Measurements from ENCODE around the gene TMEFF2. TPM values are rescaled to one million over a fixed set of nuclear protein-coding genes. Genes with fewer than 3 reads are reported as not detected.

Gene TMEFF2
- total and polyA plus RNA-seq, 2 of the 8 experiments (the other 6 are each of a cell fraction or from before 2014, with no cell fraction given), result 0.91 to 3.7 TPM

DNA sequence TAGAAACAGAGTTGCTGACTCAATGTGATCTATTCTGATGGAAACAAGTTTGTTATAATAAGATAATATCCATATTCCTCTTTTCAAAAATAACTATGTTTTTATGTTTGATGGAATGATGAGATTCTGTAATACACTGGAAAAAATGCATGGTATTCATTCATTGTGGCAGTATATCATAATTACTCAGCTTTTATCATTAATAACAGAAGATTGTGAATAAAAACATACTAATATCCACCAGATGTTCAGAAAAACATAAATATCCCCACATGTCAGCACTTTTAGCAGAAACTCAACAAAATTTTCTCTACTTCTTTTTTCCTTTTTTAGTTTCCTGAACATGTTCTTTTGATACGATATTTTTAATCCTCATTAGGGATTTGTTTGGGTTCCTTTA, 217.0 kb downstream of the TMEFF2 start:
- Histone ChIP-seq H4K8ac (ENCODE audit: extremely low read depth, insufficient read depth, low read length) (no peak overlapping the region), H2AFZ (ENCODE audit: low read length) (no peak overlapping the region), H3K4ac (replicated peaks; ENCODE audit: insufficient read length, low read depth, low read length) (no peak overlapping the region), H3K9ac (replicated peaks in 1 of 4; ENCODE audit: extremely low read depth in 1 of 4, low read depth in 3 of 4, low read length in 3 of 4) (no peak overlapping the region), H2BK5ac (ENCODE audit: low read depth, low read length) (no peak overlapping the region), H3K56ac (replicated peaks; ENCODE audit: insufficient read length, low read depth, low read length) (no peak overlapping the region), H3K4me1 (replicated peaks in 1 of 4; ENCODE audit: control insufficient read depth in 3 of 4, insufficient read depth in 4 of 4, low read length in 3 of 4) (peaks cover 0 to 13% (median 2%) of the 10 kb centered on the region in 4 experiments; a peak in 1 of 7 replicates), H4K5ac (ENCODE audit: insufficient read length, low read depth, low read length) (no peak overlapping the region), H3K79me1 (ENCODE audit: low read depth, low read length) (no peaks in the 10 kb centered on the region), H3K9me3 (ENCODE audit: insufficient read depth in 2 of 2, low read depth in 1 of 2, low read length in 1 of 2) (no peaks in the 10 kb centered on the region), H3K79me2 (ENCODE audit: control insufficient read depth in 1 of 2, insufficient read depth in 2 of 2, low read length in 2 of 2) (no peaks in the 10 kb centered on the region), H3K27me3 (replicated peaks in 1 of 4; ENCODE audit: control insufficient read depth in 3 of 4, extremely low read depth in 1 of 4, insufficient read depth in 3 of 4, low read length in 3 of 4) (no peaks in the 10 kb centered on the region), H3K27ac (ENCODE audit: low read depth, low read length) (no peak overlapping the region), H3K4me2 (ENCODE audit: insufficient read depth in 1 of 2, low read depth in 2 of 2, low read length in 2 of 2) (no peak overlapping the region), H2BK120ac (replicated peaks; ENCODE audit: low read depth, low read length) (no peak overlapping the region), H2BK12ac (ENCODE audit: low read depth, low read length) (no peak overlapping the region), H3K36me3 (ENCODE audit: control insufficient read depth in 2 of 4, insufficient read depth in 4 of 4, low read length in 3 of 4) (no peaks in the 10 kb centered on the region), H4K91ac (replicated peaks; ENCODE audit: insufficient read length, low read length) (no peak overlapping the region), H3K23me2 (ENCODE audit: low read depth, low read length) (no peaks in the 10 kb centered on the region), H3K18ac (ENCODE audit: extremely low read depth, low read length) (no peak overlapping the region), H3K14ac (ENCODE audit: insufficient read length) (no peak overlapping the region), H2BK15ac (ENCODE audit: low read length) (no peak overlapping the region), H4K20me1 (replicated peaks in 1 of 2; ENCODE audit: control insufficient read depth in 1 of 2, insufficient read depth in 2 of 2, low read length in 2 of 2) (no peaks in the 10 kb centered on the region), H2BK20ac (ENCODE audit: low read length) (no peak overlapping the region), H2AK5ac (ENCODE audit: low read depth, low read length) (no peak overlapping the region), H3K4me3 (ENCODE audit: extremely low read depth in 1 of 4, insufficient read depth in 2 of 4, low read depth in 3 of 4, low read length in 4 of 4) (no peak overlapping the region), H3K23ac (ENCODE audit: insufficient read length) (no peak overlapping the region)
- ChIA-PET CTCF (ENCODE audit: partially characterized antibody) (interaction anchor here (0.8 kb wide), 1 partner anchor 185 kb away, joined by 3 read pairs; no protein-coding TSS in a partner anchor), POLR2A (ENCODE audit: partially characterized antibody) (no interaction called here)
- FAIRE-seq (no peak), DNase-seq (ENCODE audit: low read depth in 1 of 2, low spot score in 2 of 2) (no peak)
- TF ChIP-seq SIRT6 (IDR thresholded peaks at IDR 0.05; ENCODE audit: low read length) (no peak), RXRA (IDR thresholded peaks at IDR 0.05; ENCODE audit: insufficient read depth, low read depth, low read length) (no peak), EP300 (IDR thresholded peaks at IDR 0.05; ENCODE audit: borderline replicate concordance in 1 of 2, low read depth in 2 of 2, low read length in 2 of 2) (no peak), HDAC2 (IDR thresholded peaks at IDR 0.05; ENCODE audit: borderline replicate concordance in 1 of 2, low read depth in 2 of 2, low read length in 2 of 2) (no peak)
- WGBS, 2 experiments (ENCODE audit: extremely low coverage in 1 of 2, insufficient coverage in 1 of 2, insufficient read length in 1 of 2, insufficient replicate concordance in 2 of 2, low coverage in 1 of 2, low lambda C conversion rate in 2 of 2, missing lambda C conversion rate in 1 of 2), result 100% methylated on average over 1 of the region's 1 CpG; no CpG with 5 or more reads in 1 of the 2 experiments

Measured in H1 (cell line).